Measurements from ENCODE around the gene CFD. TPM values are rescaled to one million over a fixed set of nuclear protein-coding genes. Genes with fewer than 3 reads are reported as not detected.

CFD gene
- polyA plus RNA-seq, 1 of the 3 experiments (the other 2 are of a cell fraction), result 2.5 TPM

- 6% methylated on average over 25 of the region's 27 CpGs for WGBS (ENCODE audit: low lambda C conversion rate)
Measured at GRCh38 chr19:892243-892893, 32.9 kb downstream of the CFD start.

GRCh38 chr19:892894-893689, 33.6 kb downstream of the CFD start, which contains the start of the genes MED16 and RNU6-9:
Gene MED16 (minus strand): TSS chr19:893187. CDS start chr19:891131, 2,056 bp downstream.
Gene RNU6-9 (plus strand): TSS chr19:893484.
- H3F3A ChIP-seq (replicated peaks; ENCODE audit: insufficient read depth), result peaks cover 12% of the 10 kb centered on the region
- peak; percentile 98 for DNase-seq
- peaks cover under 1 to 28% of the 10 kb centered on the region in 2 experiments for H3K36me3 ChIP-seq (replicated peaks in 1 of 2; ENCODE audit: control insufficient read depth in 1 of 2, insufficient read depth in 2 of 2, low read length in 1 of 2)
- H3K4me3 ChIP-seq (ENCODE audit: low read depth in 2 of 2, low read length in 1 of 2), result peak within 1 kb of the TSS; percentile 81 to 87
- H3K9me2 ChIP-seq, result no peaks in the 10 kb centered on the region
- H4K20me1 ChIP-seq (ENCODE audit: insufficient read depth), result no peaks in the 10 kb centered on the region
- H3K79me2 ChIP-seq (ENCODE audit: insufficient read depth), result peaks cover 14% of the 10 kb centered on the region
- peak within 1 kb of the TSS; percentile 43 for H2AFZ ChIP-seq (ENCODE audit: low read depth)
- ChIA-PET POLR2A (interaction anchor here (0.7 to 1.4 kb wide), 2 partner anchors 91 to 182 kb away, joined by 4 to 5 read pairs; partner anchors contain the start of gene WDR18), CTCF (interaction anchor here (0.7 to 1.1 kb wide), 5 partner anchors 29 to 123 kb away, joined by 3 to 8 read pairs (median 3); no protein-coding TSS in a partner anchor)
- H3K9me3 ChIP-seq, result no peaks in the 10 kb centered on the region
- under 1% methylated on average over 38 of the region's 69 CpGs for WGBS (ENCODE audit: low lambda C conversion rate)
- H3K27me3 ChIP-seq (ENCODE audit: insufficient read depth), result no peaks in the 10 kb centered on the region
- peak within 1 kb of the TSS; percentile 72 to 97 for H3K27ac ChIP-seq (ENCODE audit: low read depth in 2 of 2, low read length in 1 of 2)
- H3K9ac ChIP-seq, result peak within 1 kb of the TSS; percentile 95
- peaks cover 0 to 4% of the 10 kb centered on the region in 2 experiments; a peak in 1 of 4 replicates for H3K4me1 ChIP-seq (ENCODE audit: control insufficient read depth in 1 of 2, insufficient read depth in 2 of 2, low read depth in 1 of 2, low read length in 1 of 2)
- peak within 1 kb of the TSS; percentile 88 for H3K4me2 ChIP-seq
- no peak for TF ChIP-seq RAD21 (IDR thresholded peaks at IDR 0.05; ENCODE audit: low read length)
- no peak; the same call in 1 of the 2 replicates for TF ChIP-seq FOSL2 (IDR thresholded peaks at IDR 0.05; ENCODE audit: borderline replicate concordance, low read depth)
- TF ChIP-seq RCOR1 (IDR thresholded peaks at IDR 0.05; ENCODE audit: low read length), result no peak
- TF ChIP-seq POLR2AphosphoS5 (IDR thresholded peaks at IDR 0.05; ENCODE audit: low read depth, low read length), result peak; percentile 67
- TF ChIP-seq TEAD4 (IDR thresholded peaks at IDR 0.05; ENCODE audit: borderline replicate concordance, insufficient read depth), result peak; percentile 92
- no peak for TF ChIP-seq PBX3 (IDR thresholded peaks at IDR 0.05)
- TF ChIP-seq REST (IDR thresholded peaks at IDR 0.05; ENCODE audit: low read depth, low read length), result no peak
- TF ChIP-seq USF1 (IDR thresholded peaks at IDR 0.05; ENCODE audit: borderline replicate concordance, low read depth), result no peak
- no peak for TF ChIP-seq CHD2 (IDR thresholded peaks at IDR 0.05; ENCODE audit: low read length, partially characterized antibody)
- TF ChIP-seq JUND (IDR thresholded peaks at IDR 0.05), result no peak
- TF ChIP-seq NFIC (IDR thresholded peaks at IDR 0.05; ENCODE audit: borderline replicate concordance), result no peak
- TF ChIP-seq GABPA (IDR thresholded peaks at IDR 0.05; ENCODE audit: low read depth), result peak; percentile 26; the same call in 1 of the 2 replicates
- TF ChIP-seq FOXM1 (IDR thresholded peaks at IDR 0.05; ENCODE audit: low read depth), result no peak
- TF ChIP-seq EZH2phosphoT487 (IDR thresholded peaks at IDR 0.05; ENCODE audit: borderline replicate concordance, low read depth), result no peak
- TF ChIP-seq FOXJ3 (CRISPR knock-in tag; IDR thresholded peaks at IDR 0.05), result no peak

More at GRCh38 chr19:892243-892893, 32.9 kb downstream of the CFD start:
- peak overlapping the region; percentile 88 for H3K4me2 ChIP-seq
- ChIA-PET POLR2A (interaction anchor here (1.4 kb wide), 1 partner anchor 92 kb away, joined by 5 read pairs; the partner anchor contains the start of gene WDR18), CTCF (interaction anchor here (0.7 to 1.0 kb wide), 2 partner anchors 29 to 36 kb away, joined by 3 to 4 read pairs; no protein-coding TSS in a partner anchor)
- H3F3A ChIP-seq (replicated peaks; ENCODE audit: insufficient read depth), result peaks cover 15% of the 10 kb centered on the region
- H3K27ac ChIP-seq (ENCODE audit: low read depth in 2 of 2, low read length in 1 of 2), result peak overlapping the region; percentile 72 to 97; a peak in 3 of 4 replicates
- no peaks in the 10 kb centered on the region for H3K27me3 ChIP-seq (ENCODE audit: insufficient read depth)
- TF ChIP-seq USF2 (IDR thresholded peaks at IDR 0.05; ENCODE audit: borderline replicate concordance, low read depth, low read length) (no peak), JUND (IDR thresholded peaks at IDR 0.05) (no peak), POLR2AphosphoS5 (IDR thresholded peaks at IDR 0.05; ENCODE audit: low read depth, low read length) (no peak)
- H4K20me1 ChIP-seq (ENCODE audit: insufficient read depth), result no peaks in the 10 kb centered on the region
- no peaks in the 10 kb centered on the region for H3K9me2 ChIP-seq
- H3K4me1 ChIP-seq (ENCODE audit: control insufficient read depth in 1 of 2, insufficient read depth in 2 of 2, low read depth in 1 of 2, low read length in 1 of 2), result peaks cover 0 to 4% of the 10 kb centered on the region in 2 experiments; a peak in 1 of 4 replicates
- peaks cover 4 to 25% of the 10 kb centered on the region in 2 experiments for H3K36me3 ChIP-seq (replicated peaks in 1 of 2; ENCODE audit: control insufficient read depth in 1 of 2, insufficient read depth in 2 of 2, low read length in 1 of 2)
- DNase-seq, result peak; percentile 82
- H3K4me3 ChIP-seq (ENCODE audit: low read depth in 2 of 2, low read length in 1 of 2), result peak overlapping the region; percentile 81 to 87
- H3K9ac ChIP-seq, result peak overlapping the region; percentile 95
- no peak overlapping the region for H2AFZ ChIP-seq (ENCODE audit: low read depth)
- H3K79me2 ChIP-seq (ENCODE audit: insufficient read depth), result peaks cover 14% of the 10 kb centered on the region
- H3K9me3 ChIP-seq, result no peaks in the 10 kb centered on the region

Data from SK-N-SH (cell line).